ENCODE data around the gene SGK1. TPM values are rescaled to one million over a fixed set of nuclear protein-coding genes. Genes with fewer than 3 reads are reported as not detected.
"Not testable (repeated sequence)": the region's sequence is repeated elsewhere in the genome, so short reads cannot be mapped to it uniquely, and the experiment has no call there.

SGK1 gene
- polyA plus RNA-seq, 1 donor from 2014 or later: 10.3 TPM

- TF ChIP-seq TAF1 (IDR thresholded peaks at IDR 0.05; ENCODE audit: low read depth): no peak
- no peak for TF ChIP-seq REST (IDR thresholded peaks at IDR 0.05; ENCODE audit: borderline replicate concordance)
- no peak for TF ChIP-seq EZH2 (IDR thresholded peaks at IDR 0.05; ENCODE audit: borderline replicate concordance, insufficient read depth, low read length, poor library complexity, severe bottlenecking)
- TF ChIP-seq POLR2AphosphoS5 (IDR thresholded peaks at IDR 0.05): no peak
- TF ChIP-seq CTCF (IDR thresholded peaks at IDR 0.05; ENCODE audit: poor library complexity, severe bottlenecking): no peak
- TF ChIP-seq MXI1 (conservative IDR thresholded peaks at IDR 0.05; ENCODE audit: poor library complexity, severe bottlenecking): no peak
- no peak for TF ChIP-seq RAD21 (conservative IDR thresholded peaks at IDR 0.05)
- no peak for TF ChIP-seq SMC3 (conservative IDR thresholded peaks at IDR 0.05; ENCODE audit: poor library complexity)
- TF ChIP-seq EP300 (conservative IDR thresholded peaks at IDR 0.05; ENCODE audit: poor library complexity, severe bottlenecking): no peak
- Histone ChIP-seq H3F3A (ENCODE audit: insufficient read depth, low read length, poor library complexity, severe bottlenecking) (no peaks in the 10 kb centered on the region), H3K9ac (ENCODE audit: low read length) (no peak overlapping the region), H4K20me1 (ENCODE audit: insufficient read depth) (no peaks in the 10 kb centered on the region), H3K9me3 (ENCODE audit: low read length) (no peaks in the 10 kb centered on the region), H3K36me3 (ENCODE audit: insufficient read depth, low read length) (no peaks in the 10 kb centered on the region), H3K4me3 (ENCODE audit: low read length) (no peak overlapping the region), H3K4me2 (ENCODE audit: low read length) (no peak overlapping the region), H3K27ac (ENCODE audit: low read length) (no peak overlapping the region), H3K9me2 (ENCODE audit: insufficient read depth, low read length) (no peaks in the 10 kb centered on the region), H2AFZ (ENCODE audit: low read depth, low read length) (no peak overlapping the region), H3K27me3 (ENCODE audit: insufficient read depth, low read depth, low read length) (peaks cover under 1% of the 10 kb centered on the region), H3K79me2 (replicated peaks; ENCODE audit: insufficient read depth, low read length) (no peaks in the 10 kb centered on the region)
Measured at GRCh38 chr6:134183844-134184243, 134.1 kb downstream of the SGK1 start.

GRCh38 chr6:134182528-134182927, 135.4 kb downstream of the SGK1 start:
- no peaks in the 10 kb centered on the region for H3K9me2 ChIP-seq (ENCODE audit: insufficient read depth, low read length)
- no peaks in the 10 kb centered on the region for H3K36me3 ChIP-seq (ENCODE audit: insufficient read depth, low read length)
- no peak overlapping the region for H3K4me3 ChIP-seq (ENCODE audit: low read length)
- peaks cover 13% of the 10 kb centered on the region for H3K27me3 ChIP-seq (ENCODE audit: insufficient read depth, low read depth, low read length)
- no peak overlapping the region for H3K9ac ChIP-seq (ENCODE audit: low read length)
- H3F3A ChIP-seq (ENCODE audit: insufficient read depth, low read length, poor library complexity, severe bottlenecking): no peaks in the 10 kb centered on the region
- H3K27ac ChIP-seq (ENCODE audit: low read length): no peak overlapping the region
- H3K4me2 ChIP-seq (ENCODE audit: low read length): no peak overlapping the region
- H3K79me2 ChIP-seq (replicated peaks; ENCODE audit: insufficient read depth, low read length): no peaks in the 10 kb centered on the region
- TF ChIP-seq MXI1 (conservative IDR thresholded peaks at IDR 0.05; ENCODE audit: poor library complexity, severe bottlenecking) (no peak), POLR2AphosphoS5 (IDR thresholded peaks at IDR 0.05) (peak; percentile 13)
- no peaks in the 10 kb centered on the region for H4K20me1 ChIP-seq (ENCODE audit: insufficient read depth)
- H2AFZ ChIP-seq (ENCODE audit: low read depth, low read length): no peak overlapping the region
- H3K9me3 ChIP-seq (ENCODE audit: low read length): no peaks in the 10 kb centered on the region

- H3K36me3 ChIP-seq (ENCODE audit: insufficient read depth, low read length); H2AFZ ChIP-seq (ENCODE audit: low read depth, low read length); H3F3A ChIP-seq (ENCODE audit: insufficient read depth, low read length, poor library complexity, severe bottlenecking); H3K79me2 ChIP-seq (replicated peaks; ENCODE audit: insufficient read depth, low read length); H4K20me1 ChIP-seq (ENCODE audit: insufficient read depth); H3K9me2 ChIP-seq (ENCODE audit: insufficient read depth, low read length); H3K9ac ChIP-seq (ENCODE audit: low read length); H3K4me3 ChIP-seq (ENCODE audit: low read length); H3K4me2 ChIP-seq (ENCODE audit: low read length); H3K9me3 ChIP-seq (ENCODE audit: low read length); H3K27ac ChIP-seq (ENCODE audit: low read length): not testable (repeated sequence)
- peaks cover 20% of the 10 kb centered on the region for H3K27me3 ChIP-seq (ENCODE audit: insufficient read depth, low read depth, low read length)
Measured at GRCh38 chr6:134181726-134182125, 136.2 kb downstream of the SGK1 start.

GRCh38 chr6:134181251-134181650, 136.7 kb downstream of the SGK1 start:
- not testable (repeated sequence) for H3K79me2 ChIP-seq (replicated peaks; ENCODE audit: insufficient read depth, low read length); H3K4me3 ChIP-seq (ENCODE audit: low read length); H3K4me2 ChIP-seq (ENCODE audit: low read length); H3K9me3 ChIP-seq (ENCODE audit: low read length); H3K9me2 ChIP-seq (ENCODE audit: insufficient read depth, low read length); H4K20me1 ChIP-seq (ENCODE audit: insufficient read depth); H3K36me3 ChIP-seq (ENCODE audit: insufficient read depth, low read length); H3K9ac ChIP-seq (ENCODE audit: low read length); H3F3A ChIP-seq (ENCODE audit: insufficient read depth, low read length, poor library complexity, severe bottlenecking); H2AFZ ChIP-seq (ENCODE audit: low read depth, low read length); H3K27ac ChIP-seq (ENCODE audit: low read length)
- peaks cover 25% of the 10 kb centered on the region for H3K27me3 ChIP-seq (ENCODE audit: insufficient read depth, low read depth, low read length)

- H3K9me2 ChIP-seq (ENCODE audit: insufficient read depth, low read length); H3K9me3 ChIP-seq (ENCODE audit: low read length); H3K9ac ChIP-seq (ENCODE audit: low read length); H3K27ac ChIP-seq (ENCODE audit: low read length); H3K4me3 ChIP-seq (ENCODE audit: low read length); H3K79me2 ChIP-seq (replicated peaks; ENCODE audit: insufficient read depth, low read length); H2AFZ ChIP-seq (ENCODE audit: low read depth, low read length); H3K4me2 ChIP-seq (ENCODE audit: low read length); H4K20me1 ChIP-seq (ENCODE audit: insufficient read depth); H3K36me3 ChIP-seq (ENCODE audit: insufficient read depth, low read length); H3F3A ChIP-seq (ENCODE audit: insufficient read depth, low read length, poor library complexity, severe bottlenecking): not testable (repeated sequence)
- peaks cover 32% of the 10 kb centered on the region for H3K27me3 ChIP-seq (ENCODE audit: insufficient read depth, low read depth, low read length)
Measured at GRCh38 chr6:134180540-134180939, 137.4 kb downstream of the SGK1 start.
